ENCODE data around the gene TSEN15.

DNA sequence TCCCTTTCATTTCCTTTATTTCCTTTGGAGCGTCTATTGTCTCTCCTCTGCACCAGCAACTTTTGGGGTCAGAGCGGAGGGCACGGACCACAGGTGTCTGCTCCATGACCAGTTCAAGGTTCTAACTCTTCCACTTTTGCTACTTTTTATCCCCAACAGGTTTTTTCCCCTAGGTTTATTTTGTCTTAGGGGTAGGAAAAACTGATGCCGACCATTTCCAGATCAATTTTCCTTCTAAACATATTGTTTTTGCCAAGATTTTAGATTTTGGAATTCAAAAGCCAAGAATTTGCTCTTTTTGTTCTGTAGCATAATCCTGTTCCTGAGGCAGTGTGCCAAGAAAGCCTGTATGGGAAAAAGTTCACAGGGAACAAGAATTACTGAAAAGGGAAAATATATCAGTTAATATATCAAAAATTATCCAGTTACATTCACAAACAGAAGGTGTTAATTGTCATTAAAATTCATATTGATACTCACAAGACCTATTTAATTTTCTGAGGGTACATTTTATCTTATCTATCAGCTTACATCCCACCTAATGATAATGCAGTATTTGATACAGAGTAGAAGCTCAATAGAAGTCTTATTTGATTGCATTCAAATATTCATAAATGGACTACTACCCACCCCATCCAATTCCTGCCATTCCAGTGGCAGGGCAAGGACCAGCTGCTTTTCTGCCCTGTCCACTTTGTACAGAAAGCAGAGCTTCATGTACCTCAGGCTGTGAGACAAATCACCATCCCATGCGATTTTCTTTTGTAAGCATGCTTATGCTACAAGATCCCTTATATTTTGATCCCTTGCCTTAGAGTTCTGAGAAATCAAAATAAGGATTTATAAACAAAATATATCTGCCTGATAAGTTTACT, 31.2 kb downstream of the TSEN15 start:
- no peak for TF ChIP-seq EZH2 (IDR thresholded peaks at IDR 0.05; ENCODE audit: low read length)
- TF ChIP-seq, protein P1, sequence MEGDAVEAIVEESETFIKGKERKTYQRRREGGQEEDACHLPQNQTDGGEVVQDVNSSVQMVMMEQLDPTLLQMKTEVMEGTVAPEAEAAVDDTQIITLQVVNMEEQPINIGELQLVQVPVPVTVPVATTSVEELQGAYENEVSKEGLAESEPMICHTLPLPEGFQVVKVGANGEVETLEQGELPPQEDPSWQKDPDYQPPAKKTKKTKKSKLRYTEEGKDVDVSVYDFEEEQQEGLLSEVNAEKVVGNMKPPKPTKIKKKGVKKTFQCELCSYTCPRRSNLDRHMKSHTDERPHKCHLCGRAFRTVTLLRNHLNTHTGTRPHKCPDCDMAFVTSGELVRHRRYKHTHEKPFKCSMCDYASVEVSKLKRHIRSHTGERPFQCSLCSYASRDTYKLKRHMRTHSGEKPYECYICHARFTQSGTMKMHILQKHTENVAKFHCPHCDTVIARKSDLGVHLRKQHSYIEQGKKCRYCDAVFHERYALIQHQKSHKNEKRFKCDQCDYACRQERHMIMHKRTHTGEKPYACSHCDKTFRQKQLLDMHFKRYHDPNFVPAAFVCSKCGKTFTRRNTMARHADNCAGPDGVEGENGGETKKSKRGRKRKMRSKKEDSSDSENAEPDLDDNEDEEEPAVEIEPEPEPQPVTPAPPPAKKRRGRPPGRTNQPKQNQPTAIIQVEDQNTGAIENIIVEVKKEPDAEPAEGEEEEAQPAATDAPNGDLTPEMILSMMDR (optimal IDR thresholded peaks at IDR 0.05 in 1 of 3, IDR thresholded peaks at IDR 0.05 in 1 of 3, conservative IDR thresholded peaks at IDR 0.05 in 1 of 3; ENCODE audit: extremely low read depth in 1 of 3, insufficient read depth in 2 of 3, low read length in 3 of 3) = no peak

Measured in keratinocyte (primary cell).